K562 (cell line): ENCODE results near the gene ATM.

Experiments used
- KLF1 ChIP-seq: fragments of 450-650 bp; IDR thresholded peaks from 2 replicates; pipeline ENCODE4 v1.6.1; 2016; ENCODE audit warnings: missing genetic modification characterization, missing compliant biosample characterization
- SAP30 ChIP-seq: fragments of 200-600 bp; sonication (generic); IDR thresholded peaks from 2 replicates; pipeline ENCODE4 v1.6.1; 2012; ENCODE audit warnings: borderline replicate concordance, low read depth, mild to moderate bottlenecking, moderate library complexity, low read length, control low read depth, inconsistent platforms; ENCODE audit not compliant: insufficient read depth, poor library complexity, severe bottlenecking
- SP2 ChIP-seq: IDR thresholded peaks from 2 replicates; pipeline ENCODE4 v1.6.1; 2011; ENCODE audit warnings: mild to moderate bottlenecking, low read depth, low read length, moderate library complexity; ENCODE audit not compliant: poor library complexity, severe bottlenecking; ENCODE audit errors: extremely low read depth

GRCh38 chr11:108221371-108221770, 1.5 kb upstream of the ATM start:
- no peak for TF ChIP-seq SP2
- TF ChIP-seq KLF1 (tag) = no peak
- no peak for TF ChIP-seq SAP30
